ENCODE results near the gene CIITA.

The CIITA gene

DNA sequence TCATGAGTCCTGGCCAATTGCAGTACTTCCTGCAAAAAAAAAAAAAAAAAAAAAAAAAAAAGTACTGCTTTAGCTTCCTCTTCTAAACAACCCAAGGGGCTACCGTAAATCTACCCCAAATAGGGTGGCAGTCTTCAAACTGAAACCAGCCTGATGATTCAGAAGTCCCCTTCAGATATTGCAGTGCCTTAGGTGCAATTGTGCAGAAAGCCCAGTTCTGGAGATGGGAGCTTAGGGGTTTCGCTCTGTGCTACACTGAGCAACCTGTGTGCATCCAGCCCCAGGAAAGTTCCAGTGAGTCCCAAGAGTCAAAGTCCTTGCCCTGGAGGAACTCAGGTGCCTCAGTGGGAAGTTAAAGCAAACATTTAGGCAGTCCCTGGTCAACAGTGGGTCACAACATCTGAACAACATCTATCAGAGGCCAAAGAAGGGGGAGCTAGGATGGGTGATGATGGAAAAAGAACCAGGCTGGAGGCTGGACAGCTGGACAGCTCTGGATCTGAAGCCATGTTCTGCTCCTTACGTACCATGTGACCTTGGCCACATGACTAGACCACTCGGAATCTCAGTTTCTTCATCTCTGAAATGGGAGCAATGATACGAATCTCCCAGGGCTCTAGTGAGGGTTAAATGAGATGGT, 6.7 kb upstream of the CIITA start:
- TF ChIP-seq, protein P1, sequence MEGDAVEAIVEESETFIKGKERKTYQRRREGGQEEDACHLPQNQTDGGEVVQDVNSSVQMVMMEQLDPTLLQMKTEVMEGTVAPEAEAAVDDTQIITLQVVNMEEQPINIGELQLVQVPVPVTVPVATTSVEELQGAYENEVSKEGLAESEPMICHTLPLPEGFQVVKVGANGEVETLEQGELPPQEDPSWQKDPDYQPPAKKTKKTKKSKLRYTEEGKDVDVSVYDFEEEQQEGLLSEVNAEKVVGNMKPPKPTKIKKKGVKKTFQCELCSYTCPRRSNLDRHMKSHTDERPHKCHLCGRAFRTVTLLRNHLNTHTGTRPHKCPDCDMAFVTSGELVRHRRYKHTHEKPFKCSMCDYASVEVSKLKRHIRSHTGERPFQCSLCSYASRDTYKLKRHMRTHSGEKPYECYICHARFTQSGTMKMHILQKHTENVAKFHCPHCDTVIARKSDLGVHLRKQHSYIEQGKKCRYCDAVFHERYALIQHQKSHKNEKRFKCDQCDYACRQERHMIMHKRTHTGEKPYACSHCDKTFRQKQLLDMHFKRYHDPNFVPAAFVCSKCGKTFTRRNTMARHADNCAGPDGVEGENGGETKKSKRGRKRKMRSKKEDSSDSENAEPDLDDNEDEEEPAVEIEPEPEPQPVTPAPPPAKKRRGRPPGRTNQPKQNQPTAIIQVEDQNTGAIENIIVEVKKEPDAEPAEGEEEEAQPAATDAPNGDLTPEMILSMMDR (IDR thresholded peaks at IDR 0.05) = no peak

DNA sequence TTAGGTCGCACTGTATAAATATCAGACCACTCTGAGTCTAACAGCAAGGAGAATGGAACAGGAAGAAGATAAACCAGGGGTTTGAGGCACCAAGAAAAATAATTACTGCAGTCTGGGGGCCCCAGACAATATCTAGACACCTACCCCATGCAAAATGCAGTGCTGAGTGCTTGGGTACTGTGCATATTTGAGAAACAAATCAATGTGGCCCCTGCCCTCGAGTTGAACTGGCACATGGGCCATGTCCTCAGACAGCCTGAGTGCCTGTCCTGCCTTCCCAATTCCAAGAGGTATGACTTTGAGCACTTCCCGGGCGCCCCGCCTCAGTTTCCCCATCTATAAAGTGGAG, 6.2 kb upstream of the CIITA start:
- TF ChIP-seq, protein P1 (IDR thresholded peaks at IDR 0.05) = no peak

DNA sequence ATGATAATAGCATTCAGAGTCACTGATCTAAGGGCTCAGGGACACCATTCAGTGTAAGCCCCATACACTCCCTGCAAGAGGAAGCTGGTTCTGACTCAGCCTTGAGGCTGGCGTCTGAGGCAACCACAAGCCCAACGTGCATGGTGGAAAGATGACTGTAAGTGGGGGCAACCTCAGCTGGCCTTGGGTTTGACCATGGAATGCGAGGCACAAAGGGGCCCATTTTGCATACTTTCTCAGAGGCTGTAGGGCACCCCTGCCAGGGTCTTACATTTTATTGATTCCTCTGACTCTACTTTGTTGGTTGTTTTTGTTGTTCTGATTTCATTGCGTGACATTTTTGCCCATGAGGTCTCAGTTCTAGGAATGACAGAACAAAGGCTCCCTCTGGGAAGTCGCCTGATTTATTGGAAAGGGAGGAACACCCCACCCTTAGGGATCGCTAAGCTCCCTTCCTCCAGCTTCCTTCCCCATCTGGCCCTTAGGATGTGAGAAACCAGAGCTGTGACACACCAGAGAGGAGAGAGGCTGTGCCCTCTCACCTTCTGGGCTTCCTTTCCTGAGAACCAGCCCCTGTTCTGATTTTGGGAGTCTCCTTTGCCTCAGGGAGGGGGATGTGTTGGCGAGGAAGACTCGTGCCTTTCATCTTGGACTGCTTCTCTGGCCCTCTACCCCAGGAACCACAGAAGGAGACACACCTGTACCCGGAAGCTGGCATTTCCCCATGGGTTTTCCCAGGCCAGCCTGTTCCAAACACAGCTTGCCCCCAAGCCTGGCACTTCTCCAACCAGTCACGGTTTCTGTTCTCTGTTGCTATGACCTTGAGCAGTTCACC, 5.6 kb upstream of the CIITA start:
- TF ChIP-seq, protein P1 (IDR thresholded peaks at IDR 0.05) = no peak

DNA sequence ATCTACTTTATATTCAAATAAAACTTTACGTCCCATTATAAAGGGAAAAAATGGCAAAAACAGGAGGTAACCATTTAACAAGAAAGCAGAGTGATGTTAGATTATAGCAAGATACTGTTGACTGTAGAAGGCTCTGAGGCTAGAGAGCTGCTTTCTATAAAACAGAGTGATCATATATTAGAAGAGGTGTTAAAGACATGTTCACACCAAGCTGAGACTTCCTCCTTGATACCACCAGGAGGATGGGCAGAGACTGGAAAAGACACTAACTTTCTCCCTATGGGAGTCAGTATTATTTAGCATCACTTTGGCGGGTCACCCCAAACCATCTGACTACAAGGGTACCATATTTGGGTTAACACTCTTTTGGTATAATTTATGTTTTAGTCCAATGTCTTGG, 687 bp upstream of the CIITA start:
- TF ChIP-seq, protein P1 (IDR thresholded peaks at IDR 0.05) = no peak

DNA sequence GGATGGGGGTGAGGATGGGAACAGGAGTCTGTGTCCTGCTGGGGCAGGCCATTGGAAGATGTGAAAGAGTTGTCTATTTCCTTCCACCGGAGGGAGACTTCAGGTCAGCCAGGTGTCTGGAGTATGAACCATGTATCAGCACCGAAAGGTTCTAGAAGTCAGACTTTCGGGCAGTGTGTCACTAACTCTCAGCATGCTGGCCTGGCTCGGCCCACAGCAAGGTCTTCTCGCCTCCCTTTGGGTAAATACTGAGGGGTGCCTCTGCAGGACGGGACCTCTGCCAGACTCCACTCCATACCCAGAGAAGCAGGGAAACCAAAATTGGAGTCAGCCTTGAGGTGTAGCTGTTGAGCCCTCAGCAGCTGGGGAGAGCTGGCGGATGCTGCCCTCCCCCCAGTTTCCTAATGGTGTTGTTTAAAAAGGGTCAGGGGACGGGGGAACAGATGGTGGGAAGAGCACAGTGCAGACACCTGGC, 507 bp downstream of the CIITA start:
- TF ChIP-seq, protein P1 (IDR thresholded peaks at IDR 0.05) = no peak

DNA sequence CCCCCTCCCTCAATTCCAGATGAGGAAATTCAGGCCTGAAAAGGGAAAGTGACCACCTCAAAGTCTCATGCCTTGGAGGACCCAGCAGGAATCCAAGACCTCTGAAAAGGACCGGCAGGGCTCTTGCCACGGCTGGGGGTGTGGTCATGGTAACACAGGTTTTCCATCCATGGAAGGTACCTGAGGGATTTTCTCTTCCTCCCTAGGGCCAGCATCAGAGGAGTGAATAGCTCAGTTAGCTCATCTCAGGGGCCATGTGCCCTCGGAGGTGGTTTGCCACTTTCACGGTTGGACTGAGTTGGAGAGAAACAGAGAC, 1.3 kb downstream of the CIITA start:
- TF ChIP-seq, protein P1 (IDR thresholded peaks at IDR 0.05) = no peak

DNA sequence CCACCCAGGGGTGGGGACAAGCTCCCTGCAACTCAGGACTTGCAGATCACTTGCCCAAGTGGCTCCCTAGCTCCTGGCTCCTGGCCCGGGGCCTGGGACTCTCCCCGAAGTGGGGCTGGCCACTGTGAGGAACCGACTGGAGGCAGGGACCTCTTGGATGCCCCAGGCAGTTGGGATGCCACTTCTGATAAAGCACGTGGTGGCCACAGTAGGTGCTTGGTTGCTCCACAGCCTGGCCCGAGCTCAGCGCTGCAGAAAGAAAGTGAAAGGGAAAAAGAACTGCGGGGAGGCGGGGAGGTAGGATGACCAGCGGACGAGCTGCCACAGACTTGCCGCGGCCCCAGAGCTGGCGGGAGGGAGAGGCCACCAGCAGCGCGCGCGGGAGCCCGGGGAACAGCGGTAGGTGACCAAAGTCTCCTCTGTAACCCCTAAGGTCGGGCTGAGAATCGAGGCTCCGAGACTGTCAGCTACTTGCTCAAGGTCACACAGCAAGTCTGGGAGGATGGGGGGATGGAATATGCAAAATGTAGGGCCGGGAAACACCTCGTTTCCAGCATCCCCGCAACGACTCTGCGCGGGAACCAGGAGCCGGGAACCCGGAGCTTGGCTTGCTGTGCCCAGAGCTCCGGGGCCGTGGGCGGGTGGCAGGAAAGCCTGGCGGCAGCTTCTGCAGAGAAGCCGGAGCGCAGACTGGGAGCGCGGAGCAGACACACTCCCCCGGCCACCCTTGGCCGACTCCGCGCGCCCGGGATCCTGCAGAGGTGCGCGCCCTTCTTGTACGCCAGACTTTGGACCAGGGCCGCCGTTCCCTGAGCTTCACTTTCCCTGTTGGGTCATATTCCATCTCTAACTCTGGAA, 1.9 kb downstream of the CIITA start:
- TF ChIP-seq, protein P1 (IDR thresholded peaks at IDR 0.05) = no peak
